NT2/D1 (cell line): ENCODE data around the gene CXADR.

ENCODE experiments used
- SUZ12 ChIP-seq: IDR thresholded peaks from 2 replicates; pipeline ENCODE4 v1.6.1; 2011; ENCODE audit not compliant: insufficient read length, insufficient read depth; ENCODE audit errors: extremely low read depth
- YY1 ChIP-seq: IDR thresholded peaks from 2 replicates; pipeline ENCODE4 v1.6.1; 2011; ENCODE audit not compliant: insufficient read length, insufficient read depth
- ZNF274 ChIP-seq: IDR thresholded peaks from 2 replicates; pipeline ENCODE4 v1.6.1; 2011; ENCODE audit warnings: mild to moderate bottlenecking, low read depth, low read length

- no peak for TF ChIP-seq YY1
- TF ChIP-seq ZNF274, result no peak
- no peak for TF ChIP-seq SUZ12
These were observed 40.1 kb upstream of the CXADR start for GRCh38 chr21:17472592-17473271.
